Osteocyte (in vitro differentiated cells): ENCODE measurements around the gene TMEM17. TPM values are rescaled to one million over a fixed set of nuclear protein-coding genes. Genes with fewer than 3 reads are reported as not detected.
"Not testable (repeated sequence)": the region's sequence is repeated elsewhere in the genome, so short reads cannot be mapped to it uniquely, and the experiment has no call there.

ENCODE experiments used
- DNase-seq: peaks from one replicate; pipeline ENCODE4 v3.0.0; 2021; ENCODE audit warnings: mixed read lengths; ENCODE audit not compliant: unreplicated experiment; ENCODE audit errors: extremely low spot score
- H3K27ac Mint-ChIP-seq: one replicate; pipeline ENCODE4 v1.8.0; 2021; ENCODE audit warnings: mild to moderate bottlenecking, mixed read lengths; ENCODE audit not compliant: unreplicated experiment
- H3K27me3 Mint-ChIP-seq: one replicate; pipeline ENCODE4 v1.8.0; 2021; ENCODE audit warnings: mixed read lengths; ENCODE audit not compliant: unreplicated experiment
- H3K36me3 Mint-ChIP-seq: one replicate; pipeline ENCODE4 v1.8.0; 2021; ENCODE audit warnings: mixed read lengths; ENCODE audit not compliant: unreplicated experiment
- H3K4me1 Mint-ChIP-seq: one replicate; pipeline ENCODE4 v1.8.0; 2021; ENCODE audit warnings: mixed read lengths; ENCODE audit not compliant: unreplicated experiment
- H3K4me3 Mint-ChIP-seq: one replicate; pipeline ENCODE4 v1.8.0; 2021; ENCODE audit warnings: mild to moderate bottlenecking, moderate library complexity, mixed read lengths; ENCODE audit not compliant: unreplicated experiment
- H3K9me3 Mint-ChIP-seq: one replicate; pipeline ENCODE4 v1.8.0; 2021; ENCODE audit warnings: mixed read lengths; ENCODE audit not compliant: unreplicated experiment
- total RNA-seq: library from RNA; stranded (reverse); gene quantifications from 2 replicates; pipeline ENCODE4 v1.2.1, GENCODE V29; 2021
- TF ChIP-seq, protein P1 (sequence below): fragments of 200-600 bp; sonication (generic); IDR thresholded peaks from 2 replicates; pipeline ENCODE4 v1.5.0; 2021; ENCODE audit warnings: antibody characterized with exemption, mild to moderate bottlenecking, moderate library complexity

Gene TMEM17
- total RNA-seq, 1 donor from 2014 or later, result 2.1 TPM

DNA sequence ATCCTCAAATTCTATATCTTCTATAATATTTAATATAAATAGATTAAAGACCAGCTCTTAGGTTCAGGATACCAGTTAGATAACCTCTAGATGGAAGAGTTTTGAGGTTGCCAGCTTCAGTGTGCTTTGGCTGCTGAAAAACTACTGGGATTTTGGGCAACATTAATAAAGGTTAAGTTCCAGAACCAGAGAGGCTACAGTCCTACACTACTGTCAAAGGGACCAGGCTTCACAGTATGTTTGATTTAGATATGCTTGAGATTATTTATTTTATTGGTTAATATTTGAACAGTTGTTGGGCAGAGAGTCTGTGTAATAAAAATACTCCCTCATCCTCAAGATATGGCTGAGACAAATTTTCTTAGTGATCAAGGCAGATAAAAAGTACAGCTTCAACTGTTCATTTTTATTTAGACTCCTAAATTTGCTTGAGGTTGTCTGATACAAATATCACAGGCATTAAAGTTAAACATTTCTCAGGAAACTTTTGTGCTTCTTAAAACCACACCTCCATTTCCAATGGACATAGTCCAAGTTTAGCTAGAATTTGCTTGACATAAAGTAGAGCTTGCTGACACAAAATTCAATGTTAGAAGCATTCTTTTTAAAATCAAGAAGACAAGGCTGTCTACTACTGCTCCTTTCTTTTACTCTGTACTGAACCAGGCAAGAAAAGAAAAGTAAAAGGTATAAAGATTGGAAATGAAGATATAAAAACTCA lies 19.7 kb upstream of the TMEM17 start:
- Mint-ChIP-seq H3K4me3 (no peak overlapping the region), H3K36me3 (no peaks in the 10 kb centered on the region), H3K27ac (no peak overlapping the region), H3K9me3 (peaks cover 8% of the 10 kb centered on the region), H3K4me1 (peaks cover 3% of the 10 kb centered on the region), H3K27me3 (peaks cover 32% of the 10 kb centered on the region)
- DNase-seq, result no peak
- TF ChIP-seq, protein P1, sequence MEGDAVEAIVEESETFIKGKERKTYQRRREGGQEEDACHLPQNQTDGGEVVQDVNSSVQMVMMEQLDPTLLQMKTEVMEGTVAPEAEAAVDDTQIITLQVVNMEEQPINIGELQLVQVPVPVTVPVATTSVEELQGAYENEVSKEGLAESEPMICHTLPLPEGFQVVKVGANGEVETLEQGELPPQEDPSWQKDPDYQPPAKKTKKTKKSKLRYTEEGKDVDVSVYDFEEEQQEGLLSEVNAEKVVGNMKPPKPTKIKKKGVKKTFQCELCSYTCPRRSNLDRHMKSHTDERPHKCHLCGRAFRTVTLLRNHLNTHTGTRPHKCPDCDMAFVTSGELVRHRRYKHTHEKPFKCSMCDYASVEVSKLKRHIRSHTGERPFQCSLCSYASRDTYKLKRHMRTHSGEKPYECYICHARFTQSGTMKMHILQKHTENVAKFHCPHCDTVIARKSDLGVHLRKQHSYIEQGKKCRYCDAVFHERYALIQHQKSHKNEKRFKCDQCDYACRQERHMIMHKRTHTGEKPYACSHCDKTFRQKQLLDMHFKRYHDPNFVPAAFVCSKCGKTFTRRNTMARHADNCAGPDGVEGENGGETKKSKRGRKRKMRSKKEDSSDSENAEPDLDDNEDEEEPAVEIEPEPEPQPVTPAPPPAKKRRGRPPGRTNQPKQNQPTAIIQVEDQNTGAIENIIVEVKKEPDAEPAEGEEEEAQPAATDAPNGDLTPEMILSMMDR, result no peak

DNA sequence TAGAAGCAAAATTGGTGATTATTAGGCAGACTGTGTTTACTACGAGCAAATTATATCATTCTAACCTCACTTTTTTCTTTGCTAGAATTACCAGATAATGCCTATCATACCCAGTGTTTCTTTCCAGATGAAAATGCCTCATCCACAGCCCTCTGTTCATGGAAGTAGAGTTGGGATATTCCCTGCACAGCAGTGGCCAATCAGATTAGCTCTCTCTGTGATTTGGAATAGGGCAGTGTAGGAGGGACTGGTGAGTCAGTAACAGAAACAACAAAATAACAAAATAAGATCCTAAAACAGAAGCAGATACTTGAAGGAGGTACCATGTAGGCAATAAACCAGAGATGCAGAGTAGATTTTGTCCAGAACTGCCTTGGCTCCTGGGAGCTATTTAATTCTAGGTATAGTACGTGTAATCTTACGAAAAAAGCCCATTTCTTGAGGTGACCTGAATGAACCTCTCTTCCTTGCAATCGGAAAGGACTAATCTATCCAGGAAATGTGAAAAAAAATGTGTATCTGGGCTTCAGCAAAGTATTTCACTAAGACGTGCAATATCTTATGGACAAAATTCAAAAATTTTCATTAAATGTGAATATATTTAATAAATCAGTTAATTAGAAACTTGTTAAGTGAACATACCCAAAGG lies 18.4 kb upstream of the TMEM17 start:
- peaks cover 8% of the 10 kb centered on the region for H3K9me3 Mint-ChIP-seq
- peaks cover 22% of the 10 kb centered on the region for H3K27me3 Mint-ChIP-seq
- peaks cover 3% of the 10 kb centered on the region for H3K4me1 Mint-ChIP-seq
- no peak for DNase-seq
- no peak overlapping the region for H3K27ac Mint-ChIP-seq
- H3K4me3 Mint-ChIP-seq, result no peak overlapping the region
- TF ChIP-seq, protein P1, result no peak
- no peaks in the 10 kb centered on the region for H3K36me3 Mint-ChIP-seq

DNA sequence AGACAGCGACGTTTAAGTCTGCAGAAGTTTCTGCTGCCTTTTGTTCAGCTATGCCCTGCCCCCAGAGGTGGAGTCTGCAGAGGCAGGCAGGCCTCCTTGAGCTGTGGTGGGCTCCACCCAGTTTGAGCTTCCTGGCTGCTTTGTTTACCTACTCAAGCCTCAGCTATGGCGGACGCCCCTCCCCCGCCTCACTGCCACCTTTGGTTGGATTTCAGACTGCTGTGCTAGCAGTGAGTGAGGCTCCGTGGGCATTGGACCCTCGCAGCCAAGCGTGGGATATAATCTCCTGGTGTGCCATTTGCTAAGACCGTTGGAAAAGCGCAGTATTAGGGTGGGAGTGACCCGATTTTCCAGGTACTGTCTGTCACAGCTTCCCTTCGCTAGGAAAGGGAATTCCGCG lies 15.1 kb upstream of the TMEM17 start:
- H3K4me3 Mint-ChIP-seq, H3K4me1 Mint-ChIP-seq, H3K36me3 Mint-ChIP-seq, H3K27ac Mint-ChIP-seq, DNase-seq: not testable (repeated sequence)
- peaks cover 15% of the 10 kb centered on the region for H3K9me3 Mint-ChIP-seq
- H3K27me3 Mint-ChIP-seq, result peaks cover 19% of the 10 kb centered on the region

DNA sequence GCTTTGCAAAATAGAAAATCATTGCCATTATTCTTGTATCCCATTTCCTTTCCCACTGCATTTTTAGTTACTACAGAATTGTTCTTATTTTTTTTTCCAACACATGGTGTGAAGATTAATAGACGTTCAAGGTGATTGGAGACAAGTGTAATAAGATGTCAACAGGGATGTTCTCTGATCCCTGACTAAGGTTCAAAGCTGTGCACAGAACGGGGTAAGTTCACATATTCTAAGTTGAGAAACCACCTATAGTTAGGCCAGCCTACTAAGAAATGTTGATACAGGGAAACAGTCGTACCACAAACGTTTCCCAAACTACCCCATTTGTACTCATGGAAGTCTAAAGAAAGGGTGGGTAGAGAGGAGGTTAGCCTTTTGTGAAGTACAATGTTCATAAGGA lies 6.4 kb upstream of the TMEM17 start:
- Mint-ChIP-seq H3K4me3 (no peak overlapping the region), H3K27me3 (peaks cover 18% of the 10 kb centered on the region), H3K27ac (no peak overlapping the region), H3K4me1 (no peaks in the 10 kb centered on the region), H3K36me3 (no peaks in the 10 kb centered on the region), H3K9me3 (peaks cover 7% of the 10 kb centered on the region)
- DNase-seq, result no peak
- TF ChIP-seq, protein P1, result no peak

DNA sequence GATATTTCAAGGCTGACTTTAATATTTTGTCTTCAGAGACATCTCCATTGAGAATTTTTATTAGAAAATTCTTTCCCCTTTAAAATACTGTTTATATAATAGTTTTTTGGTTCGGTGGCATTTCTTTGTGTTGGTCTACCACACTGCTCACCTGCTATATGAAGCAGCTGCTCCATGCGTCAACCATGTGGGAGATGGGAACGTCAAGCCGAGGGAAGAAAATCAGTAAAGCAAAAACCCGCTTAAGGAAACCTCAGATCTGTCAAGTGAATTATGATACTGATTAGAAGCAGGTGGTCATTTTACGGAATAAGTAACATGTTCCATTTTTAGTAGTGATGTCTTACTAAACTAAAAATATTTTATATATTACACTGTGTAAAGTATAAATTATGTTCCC lies 5.6 kb upstream of the TMEM17 start:
- H3K4me3 Mint-ChIP-seq, result no peak overlapping the region
- H3K36me3 Mint-ChIP-seq, result no peaks in the 10 kb centered on the region
- H3K27me3 Mint-ChIP-seq, result peaks cover 18% of the 10 kb centered on the region
- TF ChIP-seq, protein P1, result no peak
- H3K4me1 Mint-ChIP-seq, result peaks cover 3% of the 10 kb centered on the region
- no peak for DNase-seq
- no peaks in the 10 kb centered on the region for H3K9me3 Mint-ChIP-seq
- no peak overlapping the region for H3K27ac Mint-ChIP-seq
